H4 (cell line): ENCODE results near the gene CDC42EP1. TPM values are rescaled to one million over a fixed set of nuclear protein-coding genes. Genes with fewer than 3 reads are reported as not detected.
"Not testable (repeated sequence)": the region's sequence is repeated elsewhere in the genome, so short reads cannot be mapped to it uniquely, and the experiment has no call there.

Source experiments
- DNase-seq: peaks from one replicate; pipeline ENCODE4 v3.0.0-alpha.2; 2015; ENCODE audit warnings: low spot score
- total RNA-seq: library from RNA; depleted of rRNA; stranded (reverse); fragments of >200 nt; shearing (Covaris generic); gene quantifications from 2 replicates; pipeline ENCODE4 v1.2.3, GENCODE V29; 2014

Gene CDC42EP1
- total RNA-seq, 1 experiment from 2014 or later, result 9.5 TPM

DNA sequence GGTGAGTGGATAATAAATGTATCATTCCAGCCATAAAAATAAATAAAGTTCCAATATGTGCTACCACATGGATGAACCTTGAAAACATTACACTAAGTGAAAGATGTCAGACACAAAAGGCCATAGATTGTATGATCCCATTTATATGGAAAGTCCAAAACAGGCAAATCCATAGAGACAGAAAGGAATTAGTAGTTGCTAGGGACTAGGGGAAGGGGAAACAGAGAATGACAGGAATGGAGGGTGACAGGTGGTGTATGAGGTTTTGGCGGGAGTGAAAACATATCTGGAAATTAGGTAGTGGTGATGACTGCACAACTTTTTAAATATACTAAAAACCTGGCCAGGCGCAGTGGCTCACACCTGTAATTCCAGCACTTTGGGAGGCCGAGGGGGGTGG is 25.8 kb upstream of the CDC42EP1 start:
- DNase-seq, result no peak

- DNase-seq, result no peak
Measured at GRCh38 chr22:37535159-37535558, 25.1 kb upstream of the CDC42EP1 start.

DNA sequence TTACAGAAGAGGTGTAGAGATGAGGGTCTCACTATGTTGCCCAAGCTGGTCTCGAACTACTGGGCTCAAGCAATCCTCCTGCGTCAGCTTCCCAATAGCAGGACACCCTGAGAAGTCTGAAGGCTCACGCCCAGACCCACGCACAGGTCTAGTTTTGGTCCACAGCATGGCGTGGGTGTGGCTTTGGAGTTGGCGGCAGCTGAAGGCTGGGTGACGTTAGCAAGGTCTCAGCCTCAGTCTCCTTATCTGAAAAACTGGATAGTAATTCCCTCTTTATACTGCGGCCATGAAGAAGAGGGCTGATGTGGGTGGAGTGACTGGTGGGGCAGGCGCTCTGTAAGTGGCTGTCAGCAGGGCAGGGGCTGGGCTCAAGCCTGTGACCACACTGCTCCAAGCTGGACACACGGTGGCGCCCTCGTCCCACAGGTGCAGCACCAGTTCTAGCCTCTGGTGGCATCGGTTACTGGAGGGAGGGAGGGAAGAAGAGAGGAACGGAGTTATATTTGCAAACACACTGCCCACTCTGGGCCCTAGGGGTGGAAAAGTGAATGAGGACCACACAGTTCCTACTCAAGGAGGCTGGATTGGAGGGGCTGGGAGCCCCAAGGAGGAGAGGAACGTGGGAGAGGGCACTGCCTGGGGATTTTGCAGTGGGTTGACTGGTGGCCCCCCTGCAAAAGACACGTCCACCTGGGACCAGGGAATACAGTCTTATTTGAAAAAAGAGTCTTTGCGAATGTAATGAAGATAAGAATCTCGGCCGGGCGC is 21.5 kb upstream of the CDC42EP1 start:
- peak; percentile 91 for DNase-seq

GRCh38 chr22:37539790-37540189 is 20.5 kb upstream of the CDC42EP1 start:
- DNase-seq, result not testable (repeated sequence)

- DNase-seq, result not testable (repeated sequence)
Measured at GRCh38 chr22:37542416-37542815, 17.9 kb upstream of the CDC42EP1 start.

DNA sequence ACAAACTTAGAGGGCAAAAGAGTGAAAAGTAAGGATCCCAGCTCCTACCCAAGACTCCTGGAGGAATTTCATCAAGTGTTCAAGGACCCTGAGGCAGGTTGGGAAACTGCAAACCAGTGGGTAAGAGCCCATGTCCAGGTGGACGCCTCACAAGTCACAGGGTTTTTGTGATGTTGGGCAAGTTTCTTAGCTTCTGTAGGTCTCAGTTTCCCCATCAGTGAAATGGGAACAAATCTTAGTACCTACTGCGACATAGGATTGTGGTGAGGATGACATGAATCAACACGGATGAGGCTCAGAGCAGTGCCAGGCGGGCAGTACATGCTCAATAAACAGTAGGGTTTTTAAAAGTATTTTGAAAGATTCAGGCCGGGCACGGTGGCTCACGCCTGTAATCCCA is 17.3 kb upstream of the CDC42EP1 start:
- no peak for DNase-seq

DNA sequence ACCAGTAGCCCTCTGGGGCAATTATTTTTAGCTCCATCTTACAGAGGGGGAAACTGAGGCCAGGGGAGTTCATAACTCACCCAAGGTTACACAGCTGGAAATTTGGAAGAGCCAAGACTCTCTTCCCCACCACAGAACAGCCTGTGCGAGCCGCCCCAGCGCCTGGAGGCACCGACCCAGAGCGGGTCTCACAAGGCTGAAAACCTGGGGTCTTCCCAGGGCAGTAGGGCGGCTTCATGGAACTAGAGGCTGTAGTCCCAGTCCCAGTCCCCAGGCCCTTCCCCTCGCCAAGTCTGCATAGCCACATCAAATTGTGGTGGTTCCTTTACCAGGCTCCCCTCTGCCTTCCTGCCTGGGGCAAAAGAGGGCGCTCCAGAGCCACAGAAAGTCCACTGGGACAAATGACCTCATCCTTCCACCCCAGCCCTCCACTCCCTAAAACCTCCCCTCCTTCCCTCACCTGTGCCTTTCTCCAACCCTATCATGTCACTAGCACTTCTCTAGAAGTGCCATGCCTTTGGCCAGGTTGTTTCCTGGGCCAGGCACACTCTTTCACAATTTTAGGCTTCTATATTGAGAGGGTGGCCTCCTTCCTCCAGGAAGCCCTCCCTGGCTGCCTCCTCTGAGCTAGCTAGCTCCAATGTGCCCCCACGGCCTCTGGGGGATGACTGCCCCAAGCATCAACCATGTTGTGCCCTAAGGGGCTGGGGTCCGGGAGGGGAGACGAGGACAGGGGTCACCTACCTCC is 15.2 kb upstream of the CDC42EP1 start:
- peak; percentile 40 for DNase-seq

- peak; percentile 74 for DNase-seq
Measured at GRCh38 chr22:37545703-37546436, 14.4 kb upstream of the CDC42EP1 start.

GRCh38 chr22:37546437-37547250 is 13.6 kb upstream of the CDC42EP1 start:
- DNase-seq, result peak; percentile 49

- no peak for DNase-seq
Measured at GRCh38 chr22:37547251-37547741, 13.0 kb upstream of the CDC42EP1 start.

DNA sequence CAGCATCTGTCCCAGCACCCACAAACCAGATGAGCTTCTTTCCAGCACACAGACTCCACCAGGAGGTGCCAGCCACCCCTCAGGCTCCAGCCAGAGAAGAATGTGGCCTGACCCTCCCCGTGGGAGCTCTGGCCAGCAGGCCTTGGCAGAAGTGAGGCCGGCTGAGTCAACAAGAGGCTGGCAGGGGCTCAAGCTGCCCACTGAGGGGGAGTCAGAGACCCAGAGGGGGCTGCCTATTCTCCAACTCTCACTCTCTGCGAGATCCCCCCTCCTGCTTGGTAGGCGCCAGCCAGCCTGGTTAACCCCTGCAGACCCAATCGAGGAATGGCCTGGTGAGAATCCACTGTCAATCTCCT is 10.6 kb upstream of the CDC42EP1 start:
- DNase-seq, result no peak

- not testable (repeated sequence) for DNase-seq
Measured at GRCh38 chr22:37550921-37551320, 9.4 kb upstream of the CDC42EP1 start.

- DNase-seq, result no peak
Measured at GRCh38 chr22:37551981-37552380, 8.3 kb upstream of the CDC42EP1 start.

DNA sequence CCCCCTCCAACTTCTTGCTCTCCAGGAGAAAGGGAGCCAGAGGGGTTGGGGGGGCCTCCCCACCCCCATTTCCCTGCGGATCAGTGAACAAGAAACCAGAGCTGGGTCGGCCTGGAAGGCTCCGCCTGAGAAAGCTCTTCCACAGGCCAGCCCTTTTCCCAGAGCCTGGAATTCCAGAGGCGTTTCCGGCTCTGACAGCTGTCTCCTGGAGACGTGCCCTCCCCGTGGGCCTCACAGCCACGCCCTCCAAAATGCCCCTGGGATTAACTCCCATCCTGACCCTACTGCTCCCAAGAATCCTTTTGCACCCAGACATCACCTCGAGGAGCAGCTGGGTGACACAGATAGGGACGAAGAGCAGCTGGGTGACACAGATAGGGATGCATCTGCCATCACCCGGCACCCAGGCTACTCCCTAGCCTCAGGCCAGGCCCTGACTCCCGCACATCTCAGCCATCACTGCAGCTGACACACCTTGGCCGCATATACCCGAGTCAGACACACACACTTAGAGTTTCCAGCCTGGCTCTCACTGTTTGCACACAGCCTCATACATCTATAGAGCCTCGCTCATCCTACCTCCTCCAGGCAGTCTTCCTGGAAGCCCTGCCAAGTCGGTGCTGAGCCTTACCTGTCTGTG is 7.6 kb upstream of the CDC42EP1 start:
- DNase-seq, result no peak

DNA sequence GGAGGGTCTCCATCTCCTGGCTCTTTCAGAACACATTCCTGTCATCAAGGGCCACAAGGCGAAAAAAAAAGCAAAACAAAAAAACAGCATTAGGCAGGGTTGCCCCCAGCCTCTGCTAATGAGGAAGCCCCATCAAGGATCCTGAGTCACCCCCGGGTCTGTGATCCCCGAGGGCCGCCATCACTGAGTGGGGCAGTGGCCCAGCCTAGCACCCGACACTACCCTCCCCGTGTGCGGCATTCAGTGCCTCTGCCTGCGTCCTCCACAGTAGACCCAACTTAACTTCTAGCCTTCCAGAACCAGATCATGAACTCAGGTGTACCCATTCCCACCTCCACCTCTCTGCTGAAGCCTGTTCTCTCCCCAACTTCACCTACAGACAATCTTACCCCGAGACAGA is 6.6 kb upstream of the CDC42EP1 start:
- no peak for DNase-seq

DNA sequence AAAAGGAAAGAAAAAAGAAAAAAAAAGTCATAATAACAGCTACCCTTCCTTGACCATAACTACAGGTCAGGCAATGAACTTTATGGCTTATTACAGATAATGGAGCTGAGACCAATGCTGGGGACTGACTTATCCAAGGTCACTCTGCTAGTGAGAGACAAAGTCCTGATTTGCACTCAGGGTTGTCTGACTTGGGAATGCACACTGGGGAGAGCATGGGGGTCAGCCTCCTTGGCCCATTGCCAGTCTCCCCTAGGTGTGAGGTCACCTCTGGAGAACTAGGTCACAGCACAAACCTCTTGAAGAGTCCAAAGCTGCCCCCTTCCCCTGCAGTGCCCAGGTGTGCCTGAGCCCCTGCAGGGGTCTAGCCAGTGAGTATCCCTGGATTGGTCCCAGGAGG is 5.3 kb upstream of the CDC42EP1 start:
- no peak for DNase-seq

DNA sequence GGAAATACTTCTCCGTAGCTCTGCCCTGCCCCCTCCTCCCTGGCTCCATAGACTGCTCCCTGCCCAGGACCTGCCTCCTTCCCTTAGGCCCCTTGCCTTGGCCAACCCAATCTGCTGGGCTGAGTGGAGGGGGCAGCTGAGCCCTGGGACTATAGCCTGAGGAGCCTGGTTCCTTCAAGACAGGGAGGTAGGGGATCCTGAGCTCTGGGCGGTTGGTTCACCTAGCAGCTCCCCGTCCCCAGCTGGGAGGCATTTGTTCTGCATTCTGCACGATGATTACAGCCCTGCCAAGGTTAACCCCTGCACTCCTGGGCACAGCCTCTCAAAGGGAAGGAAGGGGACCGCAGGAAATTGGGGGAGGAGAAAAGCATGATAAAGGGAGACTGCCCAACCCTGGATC is 3.6 kb upstream of the CDC42EP1 start:
- DNase-seq, result no peak

- DNase-seq, result no peak
Measured at GRCh38 chr22:37557321-37558001, 2.8 kb upstream of the CDC42EP1 start.

GRCh38 chr22:37558815-37559214 is 1.5 kb upstream of the CDC42EP1 start:
- DNase-seq, result no peak

- no peak for DNase-seq
Measured at GRCh38 chr22:37559521-37559900, 769 bp upstream of the CDC42EP1 start.
